Naive B cell (primary cell): ENCODE results near the gene RTN4R. TPM values are rescaled to one million over a fixed set of nuclear protein-coding genes. Genes with fewer than 3 reads are reported as not detected.
"Not testable (repeated sequence)": the region's sequence is repeated elsewhere in the genome, so short reads cannot be mapped to it uniquely, and the experiment has no call there.

Experiments
- ATAC-seq, 2 donors: fragments of 150-1000 bp; cut with Tn5 transposase; 2 replicates each; pipeline ENCODE4 v1.10.0; 2021; ENCODE audit warnings: low read depth in 2 of 2, mild to moderate bottlenecking in 2 of 2, moderate library complexity in 2 of 2
- DNase-seq: peaks from one replicate; pipeline ENCODE4 v3.0.0; 2022
- H3K27ac Mint-ChIP-seq, 6 donors: one replicate each; pipeline ENCODE4 v1.8.0; 2020 to 2022; ENCODE audit warnings: mild to moderate bottlenecking in 6 of 6, mixed read lengths in 6 of 6, moderate library complexity in 5 of 6, inconsistent platforms in 2 of 6
- H3K27me3 Mint-ChIP-seq, 3 donors: one replicate each; pipeline ENCODE4 v1.8.0; 2021 to 2022; ENCODE audit warnings: mixed read lengths in 3 of 3, mild to moderate bottlenecking in 1 of 3
- H3K36me3 Mint-ChIP-seq, 2 donors: one replicate each; pipeline ENCODE4 v1.8.0; 2020 to 2022; ENCODE audit warnings: mixed read lengths in 2 of 2, inconsistent platforms in 1 of 2, mild to moderate bottlenecking in 1 of 2
- H3K4me1 Mint-ChIP-seq, 3 donors: one replicate each; pipeline ENCODE4 v1.8.0; 2020 to 2022; ENCODE audit warnings: mixed read lengths in 3 of 3, inconsistent platforms in 1 of 3, mild to moderate bottlenecking in 1 of 3, moderate library complexity in 1 of 3
- H3K4me3 Mint-ChIP-seq, 8 donors: one replicate each; pipeline ENCODE4 v1.8.0; 2020 to 2022; ENCODE audit warnings: mild to moderate bottlenecking in 8 of 8, mixed read lengths in 8 of 8, moderate library complexity in 8 of 8, inconsistent platforms in 2 of 8
- H3K9me3 Mint-ChIP-seq, 7 donors: one replicate each; pipeline ENCODE4 v1.8.0; 2020 to 2022; ENCODE audit warnings: mixed read lengths in 7 of 7, mild to moderate bottlenecking in 5 of 7, inconsistent platforms in 2 of 7, moderate library complexity in 1 of 7
- polyA plus RNA-seq, 6 donors: library from polyadenylated mRNA; unstranded; fragments of 300-500 nt; fragmentation: Illumina TruSeq; gene quantifications; one replicate each; pipeline ENCODE4 v1.2.3, GENCODE V29; 2021; ENCODE audit warnings: low read depth in 6 of 6

Gene RTN4R
- polyA plus RNA-seq, 6 donors from 2014 or later: not detected

GRCh38 chr22:20266667-20267440 is 1.3 kb downstream of the RTN4R start:
- Mint-ChIP-seq H3K27me3 (peaks cover 4 to 37% (median 7%) of the 10 kb centered on the region in 3 donors), H3K4me1 (peaks cover 0 to 15% (median 3%) of the 10 kb centered on the region in 3 donors), H3K4me3 (peak overlapping the region; percentile 61 to 86 (median 81))
- DNase-seq, H3K27ac Mint-ChIP-seq, H3K9me3 Mint-ChIP-seq, ATAC-seq, H3K36me3 Mint-ChIP-seq: not testable (repeated sequence)

GRCh38 chr22:20265772-20266666 is 2.1 kb downstream of the RTN4R start:
- peaks cover 4 to 30% (median 7%) of the 10 kb centered on the region in 3 donors for H3K27me3 Mint-ChIP-seq
- DNase-seq, H3K9me3 Mint-ChIP-seq, H3K36me3 Mint-ChIP-seq, ATAC-seq, H3K27ac Mint-ChIP-seq: not testable (repeated sequence)
- peaks cover 0 to 15% (median 3%) of the 10 kb centered on the region in 3 donors for H3K4me1 Mint-ChIP-seq
- H3K4me3 Mint-ChIP-seq: peak overlapping the region; percentile 61 to 86 (median 81)

DNA sequence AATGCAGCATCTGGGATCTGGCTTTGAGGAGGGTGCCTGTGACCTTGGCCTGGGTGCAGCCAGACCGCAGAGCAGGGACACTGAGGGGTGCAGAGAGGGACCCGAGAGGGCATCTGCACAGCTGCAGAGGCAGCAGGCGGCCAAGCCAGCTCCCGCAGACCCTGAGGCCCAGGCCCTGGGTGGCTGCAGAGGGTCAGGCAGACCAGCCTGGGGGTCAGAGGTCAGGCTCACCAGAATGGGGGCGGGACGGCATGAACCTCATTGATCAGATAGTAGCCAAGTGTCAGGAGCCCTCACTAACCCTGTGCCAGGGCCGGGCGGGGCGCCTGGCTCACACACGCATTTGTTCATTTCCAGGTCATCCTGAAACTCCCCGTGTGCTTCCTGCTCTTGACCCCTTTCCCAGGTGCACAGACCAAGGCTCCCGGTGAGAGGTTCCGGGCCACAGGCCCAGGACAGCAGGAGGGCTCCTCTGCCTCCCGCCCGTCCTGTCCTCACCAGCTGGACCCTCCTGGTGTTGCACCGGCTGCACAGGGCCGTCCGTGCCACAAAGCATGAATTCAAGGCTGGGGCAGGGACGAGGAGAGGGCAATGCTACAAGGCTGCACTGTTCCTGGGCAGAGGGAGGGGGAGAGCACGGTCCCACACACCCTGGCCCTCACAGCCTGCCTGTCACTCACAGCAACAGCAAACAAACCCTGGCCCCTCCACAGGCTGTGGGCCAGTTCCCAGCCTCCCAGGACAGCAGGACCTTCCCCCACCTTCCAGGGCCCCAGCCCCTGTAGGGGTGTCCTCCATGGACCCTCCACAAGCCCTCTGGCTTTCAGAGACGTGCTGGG is 3.3 kb downstream of the RTN4R start:
- H3K27ac Mint-ChIP-seq: no peak overlapping the region

DNA sequence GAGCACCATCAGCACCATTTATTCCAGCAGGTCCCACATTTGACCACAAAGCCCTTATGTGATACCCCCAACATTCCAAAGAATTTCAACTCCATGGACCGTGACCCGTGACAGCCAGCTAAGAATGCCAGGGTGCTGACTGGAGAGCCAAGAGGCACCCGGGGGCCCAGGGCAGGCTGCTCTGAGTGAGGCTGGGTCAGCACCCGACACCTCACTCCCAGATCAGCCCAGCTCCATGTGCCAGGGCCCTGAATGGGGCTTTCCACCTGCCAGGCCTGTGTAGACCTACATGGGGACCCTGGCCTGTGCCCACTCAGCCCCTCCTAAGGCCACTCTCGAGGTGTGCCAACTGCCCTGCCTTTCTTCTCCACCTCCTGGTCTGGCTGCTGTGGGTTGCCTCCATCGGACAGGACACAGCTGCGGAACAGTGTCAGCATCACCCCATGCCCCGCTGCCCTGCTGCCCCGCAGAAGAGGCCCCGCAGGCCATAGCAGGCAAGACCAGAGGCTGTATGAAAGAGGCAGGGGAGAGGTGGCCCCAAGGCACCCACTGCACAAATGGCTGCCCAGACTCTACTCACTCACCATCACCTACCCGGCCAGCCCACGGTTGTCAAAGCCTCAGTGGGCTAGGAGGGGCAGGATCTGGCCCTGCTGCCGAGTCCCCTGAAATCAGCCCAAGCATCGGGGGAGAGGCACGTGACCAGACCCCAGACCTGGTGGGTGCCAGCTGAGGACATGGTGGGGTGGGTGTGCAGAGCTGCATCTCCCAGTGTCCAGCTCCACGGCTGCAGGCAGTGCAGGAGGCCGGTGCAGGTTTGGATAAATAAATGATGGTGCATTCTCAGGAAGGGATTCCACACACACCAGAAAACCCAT is 4.5 kb downstream of the RTN4R start:
- Mint-ChIP-seq H3K4me1 (peaks cover 0 to 11% (median under 1%) of the 10 kb centered on the region in 3 donors), H3K27me3 (peaks cover 4 to 13% (median 7%) of the 10 kb centered on the region in 3 donors)
- not testable (repeated sequence) for H3K27ac Mint-ChIP-seq, DNase-seq, H3K9me3 Mint-ChIP-seq, ATAC-seq, H3K36me3 Mint-ChIP-seq, H3K4me3 Mint-ChIP-seq

More for the DNA sequence above, 3.3 kb downstream of the RTN4R start:
- Mint-ChIP-seq H3K36me3 (no peaks in the 10 kb centered on the region), H3K4me1 (peaks cover 0 to 15% (median 3%) of the 10 kb centered on the region in 3 donors), H3K27me3 (peaks cover 4 to 22% (median 7%) of the 10 kb centered on the region in 3 donors), H3K4me3 (no peak overlapping the region), H3K9me3 (no peaks in the 10 kb centered on the region)
- no peak for ATAC-seq
- DNase-seq: no peak

DNA sequence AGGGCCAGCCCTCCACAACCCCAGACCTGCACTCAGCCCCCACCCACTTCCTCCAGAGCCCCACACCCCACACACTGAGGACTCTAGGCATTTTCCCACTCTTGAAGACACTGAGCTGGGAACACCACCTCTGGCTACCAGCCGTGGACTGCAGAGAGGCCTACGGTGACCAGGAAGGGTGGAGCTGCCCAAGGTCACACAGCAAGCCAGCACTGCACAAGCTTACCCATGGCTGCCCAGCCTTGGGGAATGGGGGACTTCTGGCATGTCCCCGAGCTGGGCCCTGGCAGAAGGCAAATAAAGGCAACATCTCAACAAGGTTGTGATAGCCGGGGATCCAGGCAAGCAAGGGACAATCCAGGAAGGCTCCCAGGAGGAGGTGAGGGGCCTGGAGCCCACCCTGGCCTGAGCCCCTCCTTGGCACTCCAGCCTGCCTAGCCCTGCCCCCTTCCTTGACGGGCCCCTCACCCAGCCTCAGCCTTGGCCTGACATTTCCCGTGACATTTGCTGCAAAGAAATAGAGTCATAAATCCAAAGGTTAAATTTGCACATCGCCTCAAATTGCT is 5.5 kb downstream of the RTN4R start:
- H3K4me3 Mint-ChIP-seq: peak overlapping the region in 2 of 8 donors; percentile 29 to 44
- no peak overlapping the region for H3K27ac Mint-ChIP-seq
- no peak for DNase-seq
- H3K36me3 Mint-ChIP-seq: no peaks in the 10 kb centered on the region
- no peak for ATAC-seq
- H3K27me3 Mint-ChIP-seq: peaks cover 4 to 11% (median 7%) of the 10 kb centered on the region in 3 donors
- peaks cover 0 to 10% (median 0%) of the 10 kb centered on the region in 3 donors for H3K4me1 Mint-ChIP-seq
- no peaks in the 10 kb centered on the region for H3K9me3 Mint-ChIP-seq

GRCh38 chr22:20261848-20262581 is 6.1 kb downstream of the RTN4R start:
- H3K36me3 Mint-ChIP-seq: no peaks in the 10 kb centered on the region
- ATAC-seq (no peak), DNase-seq (no peak)
- H3K27ac Mint-ChIP-seq: peak overlapping the region in 1 of 6 donors; percentile 81
- peaks cover 4 to 10% (median 7%) of the 10 kb centered on the region in 3 donors for H3K27me3 Mint-ChIP-seq
- H3K9me3 Mint-ChIP-seq: no peaks in the 10 kb centered on the region
- peak overlapping the region in 1 of 8 donors; percentile 44 for H3K4me3 Mint-ChIP-seq
- peaks cover 0 to 6% (median 0%) of the 10 kb centered on the region in 3 donors for H3K4me1 Mint-ChIP-seq

DNA sequence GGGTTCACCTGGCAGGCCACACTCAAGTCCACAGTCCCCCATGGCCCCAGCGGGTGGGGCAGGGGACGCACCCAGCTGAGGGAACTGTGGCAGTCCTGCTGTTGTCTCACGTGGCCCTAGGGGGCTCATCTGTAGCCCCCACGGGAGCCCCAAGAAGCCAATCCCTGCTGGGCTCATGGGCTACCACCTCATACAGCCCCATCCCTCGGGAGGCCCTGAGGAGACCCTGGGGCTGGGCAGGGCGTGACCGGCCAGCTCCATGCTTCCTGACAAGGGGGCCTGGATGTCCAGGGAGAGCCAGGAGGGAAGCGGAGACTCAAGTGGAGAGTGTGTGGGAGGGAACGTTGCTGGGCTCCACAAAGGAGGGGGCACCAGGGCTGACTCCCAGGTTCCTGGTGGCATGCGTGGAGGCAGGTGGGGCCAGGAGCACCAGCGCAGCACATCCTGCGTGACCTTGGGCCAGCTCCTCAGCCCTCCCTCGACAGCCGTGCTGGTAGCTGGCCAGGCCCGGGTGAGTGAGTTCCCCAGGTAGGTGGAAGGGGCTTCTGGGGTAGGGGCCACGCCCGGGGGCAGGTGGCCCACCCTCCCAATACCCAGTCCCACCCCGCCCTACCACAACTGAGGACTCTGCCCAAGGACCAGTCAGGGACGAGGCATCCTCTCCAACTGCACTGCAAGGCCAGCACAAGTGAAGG is 7.9 kb downstream of the RTN4R start:
- no peaks in the 10 kb centered on the region for H3K4me1 Mint-ChIP-seq
- DNase-seq: no peak
- no peaks in the 10 kb centered on the region for H3K36me3 Mint-ChIP-seq
- H3K4me3 Mint-ChIP-seq: no peak overlapping the region
- no peaks in the 10 kb centered on the region for H3K27me3 Mint-ChIP-seq
- no peak overlapping the region for H3K27ac Mint-ChIP-seq
- H3K9me3 Mint-ChIP-seq: no peaks in the 10 kb centered on the region
- no peak for ATAC-seq

DNA sequence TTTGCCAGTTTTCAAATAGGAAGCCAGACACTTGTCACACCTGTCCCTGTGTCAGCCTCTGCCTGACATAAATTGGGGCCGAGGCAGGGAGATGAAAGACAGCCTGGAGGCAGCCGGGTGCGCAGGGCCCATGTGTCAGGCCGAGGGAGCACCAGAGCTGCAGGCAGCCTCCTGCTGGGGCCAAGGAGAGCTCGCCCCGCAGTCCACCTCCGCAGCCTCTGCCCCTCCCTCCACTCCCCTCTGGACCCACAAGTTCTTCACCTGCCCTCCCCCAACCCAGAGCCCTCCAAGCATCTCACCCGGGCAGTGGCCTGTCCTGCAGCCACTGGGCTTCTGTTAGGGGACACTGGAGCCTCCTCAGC is 8.8 kb downstream of the RTN4R start:
- Mint-ChIP-seq H3K27ac (peak overlapping the region in 1 of 6 donors; percentile 53), H3K36me3 (no peaks in the 10 kb centered on the region), H3K27me3 (no peaks in the 10 kb centered on the region), H3K4me1 (no peaks in the 10 kb centered on the region), H3K9me3 (no peaks in the 10 kb centered on the region), H3K4me3 (no peak overlapping the region)
- no peak for DNase-seq
- ATAC-seq: no peak

DNA sequence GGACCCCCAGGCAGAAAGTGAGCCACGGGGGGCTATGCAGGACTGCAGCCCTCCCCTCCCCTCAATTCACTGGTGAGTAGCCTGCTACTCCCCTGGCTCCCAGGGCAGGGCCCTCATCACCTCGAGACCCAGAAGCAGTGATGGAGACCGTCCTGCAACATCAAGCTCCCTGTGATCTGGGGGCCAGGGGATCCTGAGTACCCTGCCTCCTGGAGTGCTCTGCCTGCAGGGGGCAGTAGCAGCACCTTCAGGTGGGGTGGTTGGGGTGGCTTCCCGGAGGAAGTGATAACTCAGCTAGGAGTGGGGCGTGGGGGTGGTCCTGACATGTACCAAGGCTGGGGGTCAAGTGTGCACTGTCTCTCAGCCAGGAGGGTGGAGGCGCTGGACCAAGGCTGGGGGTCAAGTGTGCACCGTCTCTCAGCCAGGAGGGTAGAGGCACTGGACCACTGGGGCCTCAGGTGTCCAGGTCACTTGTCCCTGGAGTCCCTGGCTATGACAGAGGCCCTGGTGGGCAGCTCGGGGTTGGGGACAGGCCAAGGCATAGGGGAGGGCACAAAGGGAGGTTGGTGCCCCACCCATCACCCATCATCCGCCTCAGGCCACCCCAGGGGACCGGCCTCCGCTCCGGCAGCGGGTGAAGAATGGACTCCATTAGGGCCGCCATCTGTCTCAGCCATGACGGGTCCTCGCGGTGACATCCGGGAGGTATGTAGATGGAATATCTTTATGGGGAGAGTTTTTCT is 9.4 kb downstream of the RTN4R start:
- no peaks in the 10 kb centered on the region for H3K9me3 Mint-ChIP-seq
- H3K27ac Mint-ChIP-seq: peak overlapping the region in 1 of 6 donors; percentile 53
- H3K4me3 Mint-ChIP-seq: no peak overlapping the region
- ATAC-seq: no peak
- H3K27me3 Mint-ChIP-seq: no peaks in the 10 kb centered on the region
- H3K4me1 Mint-ChIP-seq: no peaks in the 10 kb centered on the region
- DNase-seq: no peak
- H3K36me3 Mint-ChIP-seq: no peaks in the 10 kb centered on the region

GRCh38 chr22:20258021-20258299 is 10.2 kb downstream of the RTN4R start:
- no peak for ATAC-seq
- H3K4me3 Mint-ChIP-seq: no peak overlapping the region
- no peaks in the 10 kb centered on the region for H3K9me3 Mint-ChIP-seq
- no peaks in the 10 kb centered on the region for H3K4me1 Mint-ChIP-seq
- no peak for DNase-seq
- no peak overlapping the region for H3K27ac Mint-ChIP-seq
- H3K27me3 Mint-ChIP-seq: no peaks in the 10 kb centered on the region
- no peaks in the 10 kb centered on the region for H3K36me3 Mint-ChIP-seq
